Lower leg skin (tissue), 4 donors: ENCODE results near the gene PRKAR1B. TPM values are rescaled to one million over a fixed set of nuclear protein-coding genes. Genes with fewer than 3 reads are reported as not detected.

ENCODE experiments used
- DNase-seq, 2 donors: peaks; one replicate each; pipeline ENCODE4 v3.0.0-alpha.2; 2019; ENCODE audit warnings: low spot score in 2 of 2
- H3K4me3 ChIP-seq: fragments of 200-600 bp; sonication (generic); 2 replicates; pipeline ENCODE4 v1.5.1; 2017; ENCODE audit warnings: mild to moderate bottlenecking, low read depth; ENCODE audit not compliant: poor library complexity, severe bottlenecking
- POLR2A ChIP-seq, 2 donors: fragments of 450-650 bp; IDR thresholded peaks; one replicate each; pipeline ENCODE4 v1.6.1; 2016 to 2017; ENCODE audit warnings: antibody characterized with exemption in 2 of 2, mild to moderate bottlenecking in 1 of 2, moderate library complexity in 1 of 2
- WGBS, 2 donors: methylation state at CpG; one replicate each; pipeline ENCODE4 v1.1.5; 2018; 5-methylcytosine and 5-hydroxymethylcytosine counted together
- intact Hi-C: fragments of 100-400 bp; cut with DNase I; formaldehyde crosslinking; loops from one replicate; pipeline ENCODE4 v1.15.0; 2023; ENCODE audit warnings: low total_unique reads
- total RNA-seq, 4 donors: library from RNA; depleted of rRNA; stranded (reverse); fragments of >200 nt; gene quantifications; one replicate each; pipeline ENCODE4 v1.1.0, GENCODE V29; 2016
- TF ChIP-seq, protein P1 (sequence below), 3 donors: fragments of 450-650 bp; IDR thresholded peaks; one replicate each; pipeline ENCODE4 v1.5.1; 2016; ENCODE audit warnings: antibody characterized with exemption in 3 of 3, mild to moderate bottlenecking in 3 of 3, moderate library complexity in 2 of 3

Gene PRKAR1B
- total RNA-seq, 4 donors from 2014 or later, result 7.8 to 16.9 (median 15.0) TPM

DNA sequence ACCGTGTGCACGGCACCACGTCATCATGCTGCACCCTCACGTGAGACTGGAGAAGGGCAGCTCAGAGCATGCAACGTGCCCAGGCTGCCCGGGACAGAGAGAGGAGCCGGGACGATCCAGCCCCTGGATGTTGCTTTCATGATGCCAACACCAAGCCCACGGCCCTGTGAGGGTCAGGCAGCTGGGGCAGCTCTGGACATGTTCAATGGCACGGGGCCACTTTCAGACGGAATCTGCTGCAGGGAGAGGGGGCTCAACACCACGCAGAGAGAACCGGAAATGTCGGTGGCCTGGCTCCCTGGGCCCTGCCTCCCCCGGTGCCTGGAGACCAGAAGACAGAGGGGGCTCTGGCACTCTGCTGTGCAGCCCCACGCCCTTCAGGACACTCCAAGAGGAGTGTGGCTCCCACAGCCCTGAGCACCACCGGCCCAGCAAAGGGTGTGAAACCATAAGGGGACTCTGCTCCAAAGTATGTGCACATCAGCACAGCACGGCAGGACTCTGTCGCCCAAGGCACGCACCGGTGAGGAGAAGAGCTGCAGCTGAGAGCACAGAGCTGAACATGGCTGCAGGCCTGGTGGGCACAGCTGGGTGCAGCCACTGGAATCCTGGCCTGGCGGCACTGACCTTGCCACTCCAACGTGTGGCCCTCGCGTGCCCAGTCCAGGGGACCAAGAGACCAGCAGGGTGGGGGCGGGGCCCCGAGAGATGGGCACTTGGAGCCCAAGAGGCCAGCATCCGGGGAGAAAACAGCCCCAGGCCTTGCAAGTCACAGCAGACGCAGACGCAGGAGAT is 137.1 kb downstream of the PRKAR1B start:
- intact Hi-C loops, result no loop called here
- TF ChIP-seq, protein P1, sequence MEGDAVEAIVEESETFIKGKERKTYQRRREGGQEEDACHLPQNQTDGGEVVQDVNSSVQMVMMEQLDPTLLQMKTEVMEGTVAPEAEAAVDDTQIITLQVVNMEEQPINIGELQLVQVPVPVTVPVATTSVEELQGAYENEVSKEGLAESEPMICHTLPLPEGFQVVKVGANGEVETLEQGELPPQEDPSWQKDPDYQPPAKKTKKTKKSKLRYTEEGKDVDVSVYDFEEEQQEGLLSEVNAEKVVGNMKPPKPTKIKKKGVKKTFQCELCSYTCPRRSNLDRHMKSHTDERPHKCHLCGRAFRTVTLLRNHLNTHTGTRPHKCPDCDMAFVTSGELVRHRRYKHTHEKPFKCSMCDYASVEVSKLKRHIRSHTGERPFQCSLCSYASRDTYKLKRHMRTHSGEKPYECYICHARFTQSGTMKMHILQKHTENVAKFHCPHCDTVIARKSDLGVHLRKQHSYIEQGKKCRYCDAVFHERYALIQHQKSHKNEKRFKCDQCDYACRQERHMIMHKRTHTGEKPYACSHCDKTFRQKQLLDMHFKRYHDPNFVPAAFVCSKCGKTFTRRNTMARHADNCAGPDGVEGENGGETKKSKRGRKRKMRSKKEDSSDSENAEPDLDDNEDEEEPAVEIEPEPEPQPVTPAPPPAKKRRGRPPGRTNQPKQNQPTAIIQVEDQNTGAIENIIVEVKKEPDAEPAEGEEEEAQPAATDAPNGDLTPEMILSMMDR (IDR thresholded peaks at IDR 0.05), result no peak
- 80 to 81% methylated on average over 22 to 25 of the region's 30 CpGs for WGBS, 2 donors
- no peak overlapping the region for H3K4me3 ChIP-seq
- DNase-seq, result no peak

DNA sequence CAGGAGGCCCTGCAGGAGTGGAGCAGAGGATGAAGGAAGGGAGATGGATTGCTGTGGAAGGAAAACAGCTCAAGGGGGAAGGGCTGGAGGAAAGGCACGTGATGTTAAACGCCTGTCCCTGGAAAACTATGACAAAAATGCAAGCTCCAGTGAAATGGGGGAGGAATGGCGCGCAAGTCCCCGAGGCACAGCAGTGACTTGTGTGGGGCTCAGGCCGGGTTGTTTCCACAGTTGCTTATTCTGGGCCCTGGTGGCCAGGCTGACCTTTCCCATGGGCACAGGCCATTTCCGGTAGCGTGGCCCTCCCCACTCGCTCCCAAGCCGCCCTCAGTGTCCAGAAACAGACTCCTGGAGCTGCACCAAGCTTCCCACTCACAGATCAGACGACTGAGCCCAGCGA is 139.3 kb downstream of the PRKAR1B start:
- no peak overlapping the region for H3K4me3 ChIP-seq
- no peak for DNase-seq
- TF ChIP-seq, protein P1 (IDR thresholded peaks at IDR 0.05), result no peak
- intact Hi-C loops, result no loop called here
- 79 to 89% methylated on average over 12 of the region's 12 CpGs for WGBS, 2 donors

GRCh38 chr7:586494-586893 is 140.6 kb downstream of the PRKAR1B start:
- WGBS, 2 donors, result 98% methylated on average over 4 of the region's 4 CpGs
- DNase-seq, result no peak
- TF ChIP-seq, protein P1 (IDR thresholded peaks at IDR 0.05), result no peak
- TF ChIP-seq POLR2A (IDR thresholded peaks at IDR 0.05), result no peak
- no peak overlapping the region for H3K4me3 ChIP-seq
- intact Hi-C loops, result no loop called here

- 79 to 84% methylated on average over 6 of the region's 6 CpGs for WGBS, 2 donors
- no peak for DNase-seq
- intact Hi-C loops, result no loop called here
- TF ChIP-seq POLR2A (IDR thresholded peaks at IDR 0.05), result no peak
- TF ChIP-seq, protein P1 (IDR thresholded peaks at IDR 0.05), result no peak
- no peak overlapping the region for H3K4me3 ChIP-seq
Measured at GRCh38 chr7:585873-586272, 141.2 kb downstream of the PRKAR1B start.

GRCh38 chr7:585229-585711 is 141.8 kb downstream of the PRKAR1B start:
- DNase-seq, result no peak
- intact Hi-C loops, result no loop called here
- TF ChIP-seq, protein P1 (IDR thresholded peaks at IDR 0.05), result no peak
- no peak for TF ChIP-seq POLR2A (IDR thresholded peaks at IDR 0.05)
- WGBS, 2 donors, result 86% methylated on average over 18 of the region's 18 CpGs
- no peak overlapping the region for H3K4me3 ChIP-seq

- no peak for DNase-seq
- no peak for TF ChIP-seq POLR2A (IDR thresholded peaks at IDR 0.05)
- WGBS, 2 donors, result 93 to 94% methylated on average over 12 of the region's 12 CpGs
- intact Hi-C loops, result no loop called here
- no peak overlapping the region for H3K4me3 ChIP-seq
Measured at GRCh38 chr7:584820-585219, 142.3 kb downstream of the PRKAR1B start.
